H9 (cell line): ENCODE results near the gene HMGCL. TPM values are rescaled to one million over a fixed set of nuclear protein-coding genes. Genes with fewer than 3 reads are reported as not detected.

Experiments
- DNase-seq: peaks from one replicate; pipeline ENCODE4 v3.0.0-alpha.2; 2017
- H2AFZ ChIP-seq: one replicate; pipeline ENCODE4 v1.6.1; 2013; ENCODE audit warnings: mild to moderate bottlenecking, low read length, control low read depth, moderate library complexity
- H2AK5ac ChIP-seq: 2 replicates; pipeline ENCODE4 v1.6.1; 2013; ENCODE audit warnings: low read length, control low read depth, mixed read lengths; ENCODE audit not compliant: insufficient read length
- H2BK120ac ChIP-seq: one replicate; pipeline ENCODE4 v1.6.1; 2013; ENCODE audit warnings: low read depth, mild to moderate bottlenecking, low read length, control low read depth, inconsistent platforms; ENCODE audit not compliant: poor library complexity, severe bottlenecking
- H2BK12ac ChIP-seq: 2 replicates; pipeline ENCODE4 v1.6.1; 2013; ENCODE audit warnings: low read length, control low read depth, mixed read lengths, low read depth; ENCODE audit not compliant: insufficient read length
- H2BK15ac ChIP-seq: 2 replicates; pipeline ENCODE4 v1.6.1; 2013; ENCODE audit warnings: low read depth, low read length, control low read depth
- H2BK20ac ChIP-seq: one replicate; pipeline ENCODE4 v1.6.1; 2013; ENCODE audit warnings: low read depth, mild to moderate bottlenecking, low read length, control low read depth, inconsistent platforms; ENCODE audit not compliant: poor library complexity, severe bottlenecking
- H2BK5ac ChIP-seq: 2 replicates; pipeline ENCODE4 v1.6.1; 2013; ENCODE audit warnings: low read length, control low read depth, mixed read lengths; ENCODE audit not compliant: insufficient read length
- H3K14ac ChIP-seq: 2 replicates; pipeline ENCODE4 v1.6.1; 2013; ENCODE audit warnings: low read length, control low read depth; ENCODE audit not compliant: insufficient read depth
- H3K18ac ChIP-seq: 2 replicates; pipeline ENCODE4 v1.6.1; 2013; ENCODE audit warnings: low read depth, mild to moderate bottlenecking, mixed read lengths, low read length, control low read depth; ENCODE audit not compliant: insufficient read length
- H3K23ac ChIP-seq: 2 replicates; pipeline ENCODE4 v1.6.1; 2013; ENCODE audit warnings: low read length, control low read depth, mixed read lengths, low read depth; ENCODE audit not compliant: insufficient read length
- H3K23me2 ChIP-seq: 2 replicates; pipeline ENCODE4 v1.6.1; 2013; ENCODE audit warnings: low read depth, mild to moderate bottlenecking, mixed read lengths, low read length, control low read depth; ENCODE audit not compliant: insufficient read length, poor library complexity, severe bottlenecking
- H3K27ac ChIP-seq: 2 replicates; pipeline ENCODE4 v1.5.1; 2013; ENCODE audit warnings: low read length, control low read depth, mixed read lengths, low read depth; ENCODE audit not compliant: insufficient read length
- H3K27me3 ChIP-seq: 2 replicates; pipeline ENCODE4 v1.6.1; 2013; ENCODE audit warnings: low read length, control low read depth, inconsistent platforms; ENCODE audit not compliant: insufficient read depth
- H3K4ac ChIP-seq: 2 replicates; pipeline ENCODE4 v1.6.1; 2013; ENCODE audit warnings: low read depth, mild to moderate bottlenecking, control low read depth, inconsistent platforms, low read length, moderate library complexity
- H3K4me1 ChIP-seq: 2 replicates; pipeline ENCODE4 v1.6.1; 2013; ENCODE audit warnings: low read length, control low read depth, inconsistent platforms; ENCODE audit not compliant: insufficient read depth
- H3K4me2 ChIP-seq: 2 replicates; pipeline ENCODE4 v1.6.1; 2013; ENCODE audit warnings: low read length, control low read depth, mixed read lengths; ENCODE audit not compliant: insufficient read length, insufficient read depth
- H3K56ac ChIP-seq: 2 replicates; pipeline ENCODE4 v1.6.1; 2013; ENCODE audit warnings: low read depth, mild to moderate bottlenecking, mixed read lengths, low read length, control low read depth; ENCODE audit not compliant: insufficient read length
- H3K79me1 ChIP-seq: 2 replicates; pipeline ENCODE4 v1.6.1; 2013; ENCODE audit warnings: low read depth, mild to moderate bottlenecking, moderate library complexity, low read length, control low read depth, inconsistent platforms; ENCODE audit not compliant: insufficient read depth, poor library complexity, severe bottlenecking
- H3K79me2 ChIP-seq: 2 replicates; pipeline ENCODE4 v1.6.1; 2013; ENCODE audit warnings: low read length, control low read depth, inconsistent platforms; ENCODE audit not compliant: insufficient read depth
- H3K9ac ChIP-seq: 2 replicates; pipeline ENCODE4 v1.6.1; 2013; ENCODE audit warnings: low read length, control low read depth, mixed read lengths; ENCODE audit not compliant: insufficient read length; ENCODE audit errors: extremely low read depth
- H3K9me3 ChIP-seq: one replicate; pipeline ENCODE4 v1.6.1; 2013; ENCODE audit warnings: low read depth, low read length, inconsistent platforms; ENCODE audit not compliant: control insufficient read depth
- H3T11ph ChIP-seq: one replicate; pipeline ENCODE4 v1.6.1; 2013; ENCODE audit warnings: mild to moderate bottlenecking, low read length, control low read depth, inconsistent platforms
- H4K20me1 ChIP-seq: one replicate; pipeline ENCODE4 v1.6.1; 2013; ENCODE audit not compliant: control insufficient read depth, insufficient read length, insufficient read depth
- H4K5ac ChIP-seq: 2 replicates; pipeline ENCODE4 v1.6.1; 2013; ENCODE audit warnings: low read depth, mild to moderate bottlenecking, mixed read lengths, low read length, control low read depth; ENCODE audit not compliant: insufficient read length
- H4K8ac ChIP-seq: replicated peaks from 2 replicates; pipeline ENCODE4 v1.6.1; 2013; ENCODE audit warnings: low read length, control low read depth, mixed read lengths, low read depth; ENCODE audit not compliant: insufficient read length
- H4K91ac ChIP-seq: 2 replicates; pipeline ENCODE4 v1.6.1; 2013; ENCODE audit warnings: low read depth, mild to moderate bottlenecking, moderate library complexity, mixed read lengths, low read length, control low read depth; ENCODE audit not compliant: insufficient read length
- H3K27ac Mint-ChIP-seq, 3 experiments: 2 replicates in 2 of 3; 3 replicates in 1 of 3; pipeline ENCODE4 v1.8.0; 2020 to 2021; ENCODE audit warnings: mixed read lengths in 3 of 3, mild to moderate bottlenecking in 1 of 3, moderate library complexity in 1 of 3
- H3K27me3 Mint-ChIP-seq: 2 replicates; pipeline ENCODE4 v1.8.0; 2021; ENCODE audit warnings: low read depth, mild to moderate bottlenecking, moderate library complexity, mixed read lengths
- H3K36me3 Mint-ChIP-seq, 3 experiments: 2 replicates in 2 of 3; 3 replicates in 1 of 3; pipeline ENCODE4 v1.8.0; 2020 to 2021; ENCODE audit warnings: low read depth in 3 of 3, mixed read lengths in 3 of 3; ENCODE audit not compliant: insufficient read depth in 1 of 3
- H3K4me1 Mint-ChIP-seq, 2 experiments: 2 replicates each; pipeline ENCODE4 v1.8.0; 2020; ENCODE audit warnings: mixed read lengths in 2 of 2
- H3K4me3 Mint-ChIP-seq, 2 experiments: 2 replicates in 1 of 2; 3 replicates in 1 of 2; pipeline ENCODE4 v1.8.0; 2020 to 2021; ENCODE audit warnings: mild to moderate bottlenecking in 2 of 2, mixed read lengths in 2 of 2, moderate library complexity in 1 of 2
- H3K9me3 Mint-ChIP-seq, 2 experiments: 2 replicates in 1 of 2; 3 replicates in 1 of 2; pipeline ENCODE4 v1.8.0; 2020; ENCODE audit warnings: mild to moderate bottlenecking in 2 of 2, mixed read lengths in 2 of 2, moderate library complexity in 1 of 2
- total RNA-seq: library from RNA; stranded (reverse); gene quantifications from 2 replicates; pipeline ENCODE4 v1.2.1, GENCODE V29; 2021
- TF ChIP-seq, protein P1 (sequence below): fragments of 200-600 bp; sonication (generic); conservative IDR thresholded peaks from 3 replicates; pipeline ENCODE4 v1.8.0; 2021; ENCODE audit warnings: antibody characterized with exemption, mild to moderate bottlenecking

HMGCL gene
- total RNA-seq, 1 experiment from 2014 or later, result 15.9 TPM

DNA sequence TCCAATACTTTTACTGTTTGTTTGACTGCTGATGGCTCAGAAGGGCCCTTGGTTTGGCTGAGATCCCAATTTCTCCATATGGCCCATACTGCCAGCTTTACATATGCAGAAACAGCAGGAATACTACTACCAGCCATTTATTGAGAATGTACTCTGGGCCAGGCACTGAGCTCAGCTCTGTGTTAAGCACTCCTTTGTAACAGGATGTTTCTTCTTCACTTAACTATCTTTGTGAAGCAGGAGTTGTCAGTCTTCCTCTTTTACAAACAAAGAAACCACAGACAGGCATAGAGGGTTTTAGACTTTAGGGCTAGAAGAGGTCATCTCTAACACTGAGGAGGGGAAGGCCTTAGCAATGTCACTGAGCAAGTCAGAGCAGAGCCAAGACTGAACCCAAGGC, 8.3 kb downstream of the HMGCL start:
- no peak overlapping the region for H3K4me3 Mint-ChIP-seq
- no peaks in the 10 kb centered on the region for H3K4me1 ChIP-seq
- no peak overlapping the region for H3K4ac ChIP-seq

More for the DNA sequence above, 8.3 kb downstream of the HMGCL start:
- Histone ChIP-seq H2BK5ac (no peak overlapping the region), H2BK15ac (no peak overlapping the region), H3K79me1 (no peaks in the 10 kb centered on the region), H4K20me1 (no peaks in the 10 kb centered on the region), H2AFZ (no peak overlapping the region), H3T11ph (no peak overlapping the region), H3K23ac (no peak overlapping the region), H3K4me2 (no peak overlapping the region), H3K27ac (no peak overlapping the region), H3K79me2 (no peaks in the 10 kb centered on the region), H3K14ac (no peak overlapping the region), H3K23me2 (no peaks in the 10 kb centered on the region), H4K91ac (no peak overlapping the region), H2BK12ac (no peak overlapping the region), H4K5ac (no peak overlapping the region), H3K9me3 (no peaks in the 10 kb centered on the region), H4K8ac (no peak overlapping the region), H2BK120ac (no peak overlapping the region), H2BK20ac (no peak overlapping the region), H2AK5ac (no peak overlapping the region), H3K9ac (no peak overlapping the region), H3K27me3 (no peaks in the 10 kb centered on the region), H3K56ac (no peak overlapping the region), H3K18ac (no peak overlapping the region)
- no peak overlapping the region for H3K27ac Mint-ChIP-seq
- H3K9me3 Mint-ChIP-seq, result no peaks in the 10 kb centered on the region
- peaks cover 0 to 23% (median 6%) of the 10 kb centered on the region in 3 experiments; a peak in 6 of 7 replicates for H3K36me3 Mint-ChIP-seq
- DNase-seq, result no peak
- no peaks in the 10 kb centered on the region for H3K4me1 Mint-ChIP-seq
- H3K27me3 Mint-ChIP-seq, result no peaks in the 10 kb centered on the region
- TF ChIP-seq, protein P1, sequence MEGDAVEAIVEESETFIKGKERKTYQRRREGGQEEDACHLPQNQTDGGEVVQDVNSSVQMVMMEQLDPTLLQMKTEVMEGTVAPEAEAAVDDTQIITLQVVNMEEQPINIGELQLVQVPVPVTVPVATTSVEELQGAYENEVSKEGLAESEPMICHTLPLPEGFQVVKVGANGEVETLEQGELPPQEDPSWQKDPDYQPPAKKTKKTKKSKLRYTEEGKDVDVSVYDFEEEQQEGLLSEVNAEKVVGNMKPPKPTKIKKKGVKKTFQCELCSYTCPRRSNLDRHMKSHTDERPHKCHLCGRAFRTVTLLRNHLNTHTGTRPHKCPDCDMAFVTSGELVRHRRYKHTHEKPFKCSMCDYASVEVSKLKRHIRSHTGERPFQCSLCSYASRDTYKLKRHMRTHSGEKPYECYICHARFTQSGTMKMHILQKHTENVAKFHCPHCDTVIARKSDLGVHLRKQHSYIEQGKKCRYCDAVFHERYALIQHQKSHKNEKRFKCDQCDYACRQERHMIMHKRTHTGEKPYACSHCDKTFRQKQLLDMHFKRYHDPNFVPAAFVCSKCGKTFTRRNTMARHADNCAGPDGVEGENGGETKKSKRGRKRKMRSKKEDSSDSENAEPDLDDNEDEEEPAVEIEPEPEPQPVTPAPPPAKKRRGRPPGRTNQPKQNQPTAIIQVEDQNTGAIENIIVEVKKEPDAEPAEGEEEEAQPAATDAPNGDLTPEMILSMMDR, result no peak
